ENCODE results near the gene AP1G2.

Gene AP1G2

DNA sequence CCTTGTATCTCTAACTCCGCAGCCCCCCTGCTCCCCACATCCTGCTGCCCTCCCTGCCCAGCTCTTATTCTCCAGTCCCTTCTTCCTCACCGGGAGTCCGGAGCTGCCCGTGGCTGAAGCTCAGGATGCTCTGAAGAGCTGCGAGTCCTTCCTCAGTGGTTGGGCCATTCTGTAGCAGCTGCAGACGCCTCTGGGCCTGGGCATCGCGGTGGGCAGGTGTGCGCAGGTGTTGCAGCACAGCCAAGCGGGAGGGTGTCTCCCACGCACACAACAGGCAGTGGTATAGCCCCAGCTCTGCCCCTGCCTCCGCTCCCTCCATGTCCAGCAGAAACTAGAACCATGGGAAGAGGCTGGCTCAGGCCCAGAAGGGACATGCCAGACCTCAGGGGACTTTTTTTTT lies 36.2 kb downstream of the AP1G2 start:
- H3K27ac ChIP-seq = no peak overlapping the region
- no peak overlapping the region for H3K4me3 ChIP-seq (ENCODE audit: low read depth, low read length)
- TF ChIP-seq, protein P1, sequence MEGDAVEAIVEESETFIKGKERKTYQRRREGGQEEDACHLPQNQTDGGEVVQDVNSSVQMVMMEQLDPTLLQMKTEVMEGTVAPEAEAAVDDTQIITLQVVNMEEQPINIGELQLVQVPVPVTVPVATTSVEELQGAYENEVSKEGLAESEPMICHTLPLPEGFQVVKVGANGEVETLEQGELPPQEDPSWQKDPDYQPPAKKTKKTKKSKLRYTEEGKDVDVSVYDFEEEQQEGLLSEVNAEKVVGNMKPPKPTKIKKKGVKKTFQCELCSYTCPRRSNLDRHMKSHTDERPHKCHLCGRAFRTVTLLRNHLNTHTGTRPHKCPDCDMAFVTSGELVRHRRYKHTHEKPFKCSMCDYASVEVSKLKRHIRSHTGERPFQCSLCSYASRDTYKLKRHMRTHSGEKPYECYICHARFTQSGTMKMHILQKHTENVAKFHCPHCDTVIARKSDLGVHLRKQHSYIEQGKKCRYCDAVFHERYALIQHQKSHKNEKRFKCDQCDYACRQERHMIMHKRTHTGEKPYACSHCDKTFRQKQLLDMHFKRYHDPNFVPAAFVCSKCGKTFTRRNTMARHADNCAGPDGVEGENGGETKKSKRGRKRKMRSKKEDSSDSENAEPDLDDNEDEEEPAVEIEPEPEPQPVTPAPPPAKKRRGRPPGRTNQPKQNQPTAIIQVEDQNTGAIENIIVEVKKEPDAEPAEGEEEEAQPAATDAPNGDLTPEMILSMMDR (IDR thresholded peaks at IDR 0.05; ENCODE audit: low read depth, low read length) = no peak
- H3K36me3 ChIP-seq = peaks cover 2% of the 10 kb centered on the region
- H3K27me3 ChIP-seq (ENCODE audit: insufficient read depth, low read depth, severe bottlenecking) = no peaks in the 10 kb centered on the region
- no peaks in the 10 kb centered on the region for H3K9me3 ChIP-seq (ENCODE audit: severe bottlenecking)
- DNase-seq = no peak

DNA sequence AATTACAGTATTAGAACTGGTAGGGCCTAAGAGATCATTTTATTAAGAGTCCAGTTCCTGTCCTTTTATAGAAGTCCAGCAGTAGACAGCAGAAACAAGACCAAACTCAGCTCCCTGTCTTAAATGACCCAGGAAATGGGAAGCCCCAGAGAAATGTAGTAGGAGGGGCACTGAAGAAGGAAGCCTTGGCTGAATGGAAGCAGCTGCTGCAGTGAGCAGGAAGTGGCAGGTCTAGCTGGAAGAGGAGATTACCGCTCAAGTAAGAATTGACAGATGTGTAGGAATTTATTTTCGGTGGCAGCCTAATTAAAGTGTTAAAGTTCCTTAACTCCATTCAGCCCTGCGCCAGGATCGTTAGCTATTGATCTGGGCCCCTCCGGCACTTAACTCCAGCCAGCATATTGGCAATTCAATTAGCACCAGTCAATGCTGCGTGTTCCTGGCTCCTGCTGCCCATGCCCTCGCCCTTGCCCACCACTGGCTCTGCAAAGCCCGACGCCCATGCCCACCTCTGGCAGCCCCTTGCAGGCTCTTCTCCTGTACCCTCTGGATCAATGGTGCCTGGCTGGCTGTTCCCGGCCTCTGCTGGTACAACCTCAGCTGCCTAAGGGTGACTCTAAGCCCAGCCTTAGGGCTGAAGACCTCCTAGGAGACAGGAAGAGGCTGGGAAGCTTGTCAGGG lies 37.1 kb downstream of the AP1G2 start:
- DNase-seq = peak; percentile 29
- Histone ChIP-seq H3K9me3 (ENCODE audit: severe bottlenecking) (no peaks in the 10 kb centered on the region), H3K27me3 (ENCODE audit: insufficient read depth, low read depth, severe bottlenecking) (no peaks in the 10 kb centered on the region), H3K4me3 (ENCODE audit: low read depth, low read length) (no peak overlapping the region), H3K36me3 (peaks cover 6% of the 10 kb centered on the region), H3K27ac (peak overlapping the region; percentile 34; the same call in 1 of the 2 replicates)
- TF ChIP-seq, protein P1 (IDR thresholded peaks at IDR 0.05; ENCODE audit: low read depth, low read length) = no peak

DNA sequence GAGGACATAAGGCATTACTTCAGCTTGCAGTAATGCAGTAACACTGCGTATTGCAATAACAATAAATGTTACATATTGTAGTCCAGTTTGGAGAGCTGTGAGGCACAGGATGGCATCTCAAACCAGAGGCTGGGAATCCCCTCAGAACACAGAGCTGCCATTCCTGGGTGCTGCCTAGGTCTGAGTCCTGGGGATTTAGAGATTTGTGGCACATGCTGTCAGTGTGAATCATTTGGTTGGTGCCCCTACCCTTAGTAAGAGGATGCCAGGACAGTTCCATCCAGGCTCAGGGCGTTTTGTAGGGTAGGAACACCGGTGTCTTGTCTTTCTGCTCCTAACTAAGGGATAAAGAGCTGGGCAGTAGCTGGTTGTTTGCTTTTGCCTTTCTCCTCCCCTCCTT lies 38.6 kb downstream of the AP1G2 start:
- H3K36me3 ChIP-seq = peaks cover 6% of the 10 kb centered on the region
- H3K27ac ChIP-seq = no peak overlapping the region
- H3K4me3 ChIP-seq (ENCODE audit: low read depth, low read length) = no peak overlapping the region
- TF ChIP-seq, protein P1 (IDR thresholded peaks at IDR 0.05; ENCODE audit: low read depth, low read length) = no peak
- no peaks in the 10 kb centered on the region for H3K27me3 ChIP-seq (ENCODE audit: insufficient read depth, low read depth, severe bottlenecking)
- DNase-seq = no peak
- no peaks in the 10 kb centered on the region for H3K9me3 ChIP-seq (ENCODE audit: severe bottlenecking)

DNA sequence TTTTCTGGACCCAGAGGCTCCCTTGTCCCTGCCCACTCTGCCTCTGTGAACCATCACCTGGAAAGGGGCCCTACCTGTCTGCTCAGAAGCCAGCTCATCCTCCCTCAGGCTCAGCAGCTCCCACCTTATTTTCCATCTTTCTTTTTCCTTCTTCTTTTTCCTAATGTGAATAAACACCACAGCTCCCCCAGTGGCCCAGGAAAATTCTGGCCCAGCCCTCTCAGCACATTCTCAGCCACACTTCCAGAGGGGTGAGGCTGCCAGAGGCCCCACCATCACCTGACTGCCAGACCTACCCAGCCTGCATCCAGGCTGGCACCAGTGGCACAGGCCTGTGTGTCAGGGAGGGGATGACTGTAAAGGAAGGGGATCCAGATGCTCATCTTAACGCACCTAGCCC lies 39.0 kb downstream of the AP1G2 start:
- H3K36me3 ChIP-seq = peaks cover 6% of the 10 kb centered on the region
- DNase-seq = peak; percentile 27
- TF ChIP-seq, protein P1 (IDR thresholded peaks at IDR 0.05; ENCODE audit: low read depth, low read length) = peak; percentile 41

DNA sequence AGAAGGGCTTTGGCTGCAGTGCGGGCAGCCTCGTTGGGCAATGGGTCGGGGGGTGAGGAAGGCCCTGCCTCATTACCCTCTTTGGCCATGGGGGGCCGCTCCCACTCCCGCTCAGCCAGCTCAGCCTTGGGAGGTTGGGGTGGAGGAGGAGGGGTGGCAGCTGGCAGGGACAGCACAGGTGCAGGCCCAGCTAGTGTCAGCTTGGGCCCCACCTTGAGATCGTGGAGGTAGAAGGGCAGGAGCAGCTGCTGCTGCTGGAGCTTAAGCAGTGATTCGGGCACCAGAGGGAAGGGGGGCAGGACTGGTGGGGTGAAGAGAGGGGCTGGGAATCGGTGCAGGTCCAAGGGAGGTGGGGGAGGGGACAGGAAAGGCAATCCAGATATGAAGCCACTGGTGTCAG lies 42.0 kb downstream of the AP1G2 start:
- DNase-seq = peak; percentile 59
- H3K27ac ChIP-seq = peak overlapping the region; percentile 22; the same call in 1 of the 2 replicates
- TF ChIP-seq, protein P1 (IDR thresholded peaks at IDR 0.05; ENCODE audit: low read depth, low read length) = peak; percentile 40
- H3K36me3 ChIP-seq = peaks cover 6% of the 10 kb centered on the region
- no peaks in the 10 kb centered on the region for H3K27me3 ChIP-seq (ENCODE audit: insufficient read depth, low read depth, severe bottlenecking)
- no peaks in the 10 kb centered on the region for H3K9me3 ChIP-seq (ENCODE audit: severe bottlenecking)
- no peak overlapping the region for H3K4me3 ChIP-seq (ENCODE audit: low read depth, low read length)

More for the DNA sequence above, 39.0 kb downstream of the AP1G2 start:
- no peak overlapping the region for H3K4me3 ChIP-seq (ENCODE audit: low read depth, low read length)
- no peaks in the 10 kb centered on the region for H3K27me3 ChIP-seq (ENCODE audit: insufficient read depth, low read depth, severe bottlenecking)
- H3K27ac ChIP-seq = peak overlapping the region; percentile 20; the same call in 1 of the 2 replicates
- H3K9me3 ChIP-seq (ENCODE audit: severe bottlenecking) = no peaks in the 10 kb centered on the region

DNA sequence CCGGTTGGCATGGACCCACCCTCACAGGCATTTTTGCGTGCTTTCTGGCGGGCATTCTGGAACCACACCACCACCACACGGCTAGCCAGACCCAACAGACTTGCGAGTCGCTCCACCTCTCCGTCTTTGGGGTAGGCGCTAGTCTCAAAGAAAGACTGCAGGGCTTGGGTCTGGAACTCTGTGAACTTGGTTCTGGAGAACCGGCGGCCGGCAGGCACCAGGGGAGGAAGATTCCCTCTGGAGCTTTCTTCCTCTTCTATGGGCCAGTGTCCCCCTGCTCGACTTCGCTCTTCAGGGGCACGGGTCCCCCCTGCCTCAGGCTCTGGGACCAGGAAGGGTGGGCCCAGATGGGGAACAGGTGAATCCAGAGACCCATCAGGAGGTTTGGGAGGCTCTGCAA lies 42.6 kb downstream of the AP1G2 start:
- no peak overlapping the region for H3K27ac ChIP-seq
- no peaks in the 10 kb centered on the region for H3K27me3 ChIP-seq (ENCODE audit: insufficient read depth, low read depth, severe bottlenecking)
- DNase-seq = no peak
- TF ChIP-seq, protein P1 (IDR thresholded peaks at IDR 0.05; ENCODE audit: low read depth, low read length) = no peak
- no peaks in the 10 kb centered on the region for H3K9me3 ChIP-seq (ENCODE audit: severe bottlenecking)
- peaks cover 6% of the 10 kb centered on the region for H3K36me3 ChIP-seq
- H3K4me3 ChIP-seq (ENCODE audit: low read depth, low read length) = no peak overlapping the region

Measured in WERI-Rb-1 (cell line).